SU-DHL-6 (cell line): ENCODE data around the gene PPIB.

ENCODE experiments used
- EZH2phosphoT487 ChIP-seq: fragments of 200-600 bp; sonication (generic), shearing (Covaris generic); conservative IDR thresholded peaks from 2 replicates; pipeline ENCODE4 v1.6.1; 2018; ENCODE audit warnings: mild to moderate bottlenecking, antibody characterized with exemption, low read length, moderate library complexity, mixed read lengths
- TF ChIP-seq, protein P1 (sequence below): fragments of 200-600 bp; sonication (generic); IDR thresholded peaks from one replicate; pipeline ENCODE4 v1.5.1; 2017; ENCODE audit warnings: antibody characterized with exemption, mild to moderate bottlenecking, low read length, moderate library complexity; ENCODE audit not compliant: insufficient read depth, poor library complexity, severe bottlenecking

DNA sequence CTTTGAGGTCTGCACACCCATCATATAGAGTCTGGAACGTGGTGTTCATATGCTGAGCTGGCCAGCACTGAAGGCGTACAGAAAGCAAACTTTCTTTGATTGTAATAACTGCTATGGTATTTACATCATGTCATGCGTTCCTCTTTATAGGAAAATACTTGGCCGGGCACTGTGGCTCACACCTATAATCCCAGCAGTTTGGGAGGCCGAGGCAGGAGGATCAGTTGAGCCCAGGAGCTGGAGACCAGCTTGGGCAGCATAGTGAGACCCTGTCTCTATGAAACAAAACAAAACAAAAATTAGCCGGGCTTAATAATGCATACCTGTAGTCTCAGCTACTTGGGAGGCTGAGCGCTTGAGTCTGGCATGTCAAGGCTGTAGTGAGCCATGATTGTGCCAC lies 14.7 kb downstream of the PPIB start:
- TF ChIP-seq, protein P1, sequence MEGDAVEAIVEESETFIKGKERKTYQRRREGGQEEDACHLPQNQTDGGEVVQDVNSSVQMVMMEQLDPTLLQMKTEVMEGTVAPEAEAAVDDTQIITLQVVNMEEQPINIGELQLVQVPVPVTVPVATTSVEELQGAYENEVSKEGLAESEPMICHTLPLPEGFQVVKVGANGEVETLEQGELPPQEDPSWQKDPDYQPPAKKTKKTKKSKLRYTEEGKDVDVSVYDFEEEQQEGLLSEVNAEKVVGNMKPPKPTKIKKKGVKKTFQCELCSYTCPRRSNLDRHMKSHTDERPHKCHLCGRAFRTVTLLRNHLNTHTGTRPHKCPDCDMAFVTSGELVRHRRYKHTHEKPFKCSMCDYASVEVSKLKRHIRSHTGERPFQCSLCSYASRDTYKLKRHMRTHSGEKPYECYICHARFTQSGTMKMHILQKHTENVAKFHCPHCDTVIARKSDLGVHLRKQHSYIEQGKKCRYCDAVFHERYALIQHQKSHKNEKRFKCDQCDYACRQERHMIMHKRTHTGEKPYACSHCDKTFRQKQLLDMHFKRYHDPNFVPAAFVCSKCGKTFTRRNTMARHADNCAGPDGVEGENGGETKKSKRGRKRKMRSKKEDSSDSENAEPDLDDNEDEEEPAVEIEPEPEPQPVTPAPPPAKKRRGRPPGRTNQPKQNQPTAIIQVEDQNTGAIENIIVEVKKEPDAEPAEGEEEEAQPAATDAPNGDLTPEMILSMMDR, result no peak
- TF ChIP-seq EZH2phosphoT487, result no peak
